GM12878 (cell line): ENCODE results near the gene ARHGAP44. TPM values are rescaled to one million over a fixed set of nuclear protein-coding genes. Genes with fewer than 3 reads are reported as not detected.

Experiments used
- ATAC-seq: fragments of 200-7000 bp; cut with Tn5 transposase; 3 replicates; pipeline ENCODE4 v1.9.1; 2020; ENCODE audit warnings: mild to moderate bottlenecking, moderate library complexity
- BruUV-seq: library from RNA; stranded (reverse); fragments of 400-500 nt; replicated peaks from 2 replicates; lab custom pipeline; 2021; lab: Mats Ljungman, UMichigan
- CTCF ChIA-PET: fragments of 300-600 bp; sonication (Branson Sonifier 250); formaldehyde crosslinking; extraction: SDS; loops from one replicate; lab custom pipeline; 2021; ENCODE audit warnings: inconsistent platforms; lab: Yijun Ruan, JAX
- POLR2A ChIA-PET: fragments of 350-600 bp; formaldehyde crosslinking; extraction: SDS; loops from one replicate; lab custom pipeline; 2021; ENCODE audit warnings: inconsistent platforms; lab: Charles Lee
- RAD21 ChIA-PET: fragments of 300-600 bp; sonication (Branson Sonifier 250); formaldehyde crosslinking; loops from one replicate; lab custom pipeline; 2023; ENCODE audit warnings: antibody characterized with exemption; ENCODE audit not compliant: unreplicated experiment; lab: Charles Lee
- SMC1A ChIA-PET: fragments of 300-600 bp; sonication (Branson Sonifier 250); formaldehyde crosslinking; loops from one replicate; lab custom pipeline; 2023; ENCODE audit not compliant: unreplicated experiment, uncharacterized antibody; lab: Charles Lee
- DNase-seq: peaks from one replicate; pipeline ENCODE4 v3.0.0-alpha.2; 2011; ENCODE audit warnings: low read depth, low spot score
- FAIRE-seq: peaks from 3 replicates; lab custom pipeline; 2011; peaks lifted over from hg19 to GRCh38; lab: Jason Lieb, UNC
- H2AFZ ChIP-seq: 2 replicates; pipeline ENCODE4 v1.6.0; 2011; ENCODE audit warnings: low read depth, low read length, control low read depth; ENCODE audit not compliant: control insufficient read depth
- H3K27ac ChIP-seq: 2 replicates; pipeline ENCODE4 v1.5.1; 2011; ENCODE audit warnings: control low read depth; ENCODE audit not compliant: control insufficient read depth, insufficient read depth
- H3K27me3 ChIP-seq, 2 experiments: replicated peaks in 1 of 2; 2 replicates each; pipeline versions ENCODE4 v1.6.0 to v1.6.1; 2011; ENCODE audit warnings: low read length in 1 of 2; ENCODE audit not compliant: control insufficient read depth in 2 of 2, insufficient read depth in 2 of 2
- H3K36me3 ChIP-seq, 2 experiments: 2 replicates each; pipeline ENCODE4 v1.5.1; 2011; ENCODE audit warnings: low read length in 1 of 2; ENCODE audit not compliant: control insufficient read depth in 2 of 2, insufficient read depth in 2 of 2
- H3K4me1 ChIP-seq: 2 replicates; pipeline ENCODE4 v1.6.1; 2011; ENCODE audit warnings: mild to moderate bottlenecking, low read length, moderate library complexity, mixed read lengths; ENCODE audit not compliant: control insufficient read depth, insufficient read depth
- H3K4me2 ChIP-seq: 2 replicates; pipeline ENCODE4 v1.6.0; 2011; ENCODE audit warnings: control low read depth; ENCODE audit not compliant: control insufficient read depth, insufficient read depth
- H3K4me3 ChIP-seq: fragments of 200-600 bp; sonication (generic); 2 replicates; pipeline ENCODE4 v1.5.1; 2016
- H3K79me2 ChIP-seq: 2 replicates; pipeline ENCODE4 v1.6.0; 2011; ENCODE audit warnings: low read length; ENCODE audit not compliant: control insufficient read depth, insufficient read depth
- H3K9ac ChIP-seq: 2 replicates; pipeline ENCODE4 v1.8.0; 2011; ENCODE audit warnings: low read length, control low read depth, mixed read lengths; ENCODE audit not compliant: control insufficient read depth, insufficient read depth
- H3K9me3 ChIP-seq: replicated peaks from 3 replicates; pipeline ENCODE4 v1.5.1; 2011; ENCODE audit warnings: mild to moderate bottlenecking, low read length; ENCODE audit not compliant: control insufficient read depth, insufficient read depth
- H4K20me1 ChIP-seq: 2 replicates; pipeline ENCODE4 v1.6.0; 2011; ENCODE audit not compliant: control insufficient read depth, insufficient read depth
- ATF3 ChIP-seq: IDR thresholded peaks from 2 replicates; pipeline ENCODE4 v1.6.1; 2011; ENCODE audit warnings: low read depth, mild to moderate bottlenecking, low read length, moderate library complexity, borderline replicate concordance; ENCODE audit errors: extremely low read depth
- BACH1 ChIP-seq: fragments of 450-650 bp; IDR thresholded peaks from 2 replicates; pipeline ENCODE4 v1.6.1; 2017; ENCODE audit warnings: mild to moderate bottlenecking, borderline replicate concordance
- BCL3 ChIP-seq: IDR thresholded peaks from 2 replicates; pipeline ENCODE4 v1.6.1; 2011; ENCODE audit warnings: borderline replicate concordance, low read depth, mild to moderate bottlenecking, moderate library complexity, low read length; ENCODE audit not compliant: insufficient read depth, poor library complexity, severe bottlenecking
- DPF2 ChIP-seq: fragments of 450-650 bp; IDR thresholded peaks from 2 replicates; pipeline ENCODE4 v1.6.1; 2017; ENCODE audit warnings: mild to moderate bottlenecking
- HCFC1 ChIP-seq: fragments of 150-350 bp; IDR thresholded peaks from 2 replicates; pipeline ENCODE4 v1.6.1; 2014; ENCODE audit warnings: low read length
- MEF2B ChIP-seq: fragments of 450-650 bp; IDR thresholded peaks from 2 replicates; pipeline ENCODE4 v1.6.1; 2018; ENCODE audit warnings: mild to moderate bottlenecking, moderate library complexity; ENCODE audit not compliant: partially characterized antibody, poor library complexity, severe bottlenecking
- MTA2 ChIP-seq: fragments of 450-650 bp; IDR thresholded peaks from 2 replicates; pipeline ENCODE4 v1.6.1; 2016; ENCODE audit warnings: low read depth, mild to moderate bottlenecking, moderate library complexity
- NFXL1 ChIP-seq: fragments of 450-650 bp; IDR thresholded peaks from 2 replicates; pipeline ENCODE4 v1.6.1; 2017; ENCODE audit warnings: antibody characterized with exemption, mild to moderate bottlenecking, borderline replicate concordance
- NR2C1 ChIP-seq: fragments of 450-650 bp; IDR thresholded peaks from 2 replicates; pipeline ENCODE4 v1.6.1; 2017; ENCODE audit warnings: antibody characterized with exemption, mild to moderate bottlenecking, moderate library complexity
- PBX3 ChIP-seq: IDR thresholded peaks from 2 replicates; pipeline ENCODE4 v1.6.1; 2011; ENCODE audit warnings: mild to moderate bottlenecking, low read depth, low read length, moderate library complexity; ENCODE audit not compliant: insufficient replicate concordance
- RELB ChIP-seq: fragments of 450-650 bp; IDR thresholded peaks from 2 replicates; pipeline ENCODE4 v1.6.1; 2017; ENCODE audit warnings: low read depth, mild to moderate bottlenecking, moderate library complexity
- SKIL ChIP-seq: fragments of 450-650 bp; IDR thresholded peaks from 2 replicates; pipeline ENCODE4 v1.6.1; 2017; ENCODE audit warnings: mild to moderate bottlenecking, low read depth, inconsistent platforms; ENCODE audit not compliant: poor library complexity, severe bottlenecking
- SP1 ChIP-seq: IDR thresholded peaks from one replicate; pipeline ENCODE4 v1.6.1; 2011; ENCODE audit warnings: low read depth, low read length
- TBL1XR1 ChIP-seq: IDR thresholded peaks from 2 replicates; pipeline ENCODE4 v1.6.1; 2012; ENCODE audit warnings: low read depth, low read length, improper control_type of control experiment
- YY1 ChIP-seq: IDR thresholded peaks from 2 replicates; pipeline ENCODE4 v1.6.1; 2011; ENCODE audit warnings: low read depth, mild to moderate bottlenecking, low read length
- ZNF207 ChIP-seq: fragments of 450-650 bp; IDR thresholded peaks from 2 replicates; pipeline ENCODE4 v1.6.1; 2014; ENCODE audit warnings: antibody characterized with exemption, mild to moderate bottlenecking, borderline replicate concordance
- WGBS: methylation state at CpG from one replicate; pipeline ENCODE4 v1.1.6; 2016; ENCODE audit warnings: low lambda C conversion rate; ENCODE audit not compliant: insufficient replicate concordance, insufficient coverage; ENCODE audit errors: missing lambda C conversion rate; 5-methylcytosine and 5-hydroxymethylcytosine counted together
- in situ Hi-C: fragments of 300-500 bp; cut with MboI; formaldehyde crosslinking; loops from 9 replicates; pipeline ENCODE4 v1.14.3; 2018; ENCODE audit warnings: mixed read lengths
- intact Hi-C: fragments of 100-400 bp; cut with micrococcal nuclease; formaldehyde crosslinking; loops from one replicate; pipeline ENCODE4 v1.14.2; 2022; ENCODE audit not compliant: unreplicated experiment
- polyA plus RNA-seq, 11 experiments: library from polyadenylated mRNA; depleted of rRNA in 4 of 11; unstranded in 6 of 11; stranded (reverse) in 5 of 11; fragments of >200 nt; fragmentation: Nextera tagmentation in 4 of 11; fragmentation: Illumina TruSeq in 1 of 11; extraction: Ambion mirVana in 4 of 11; extraction: Trizol in 1 of 11; gene quantifications; 1 replicate in 1 of 11; 2 replicates in 10 of 11; pipeline versions ENCODE4 v1.2.1 to v1.2.3, GENCODE V29; 2011 to 2016; ENCODE audit warnings: inconsistent platforms in 2 of 11, missing spikeins in 2 of 11, low read depth in 1 of 11
- total RNA-seq, 4 experiments: library from RNA; depleted of rRNA in 3 of 4; stranded (reverse); fragments of >200 nt in 3 of 4; fragmentation: Illumina TruSeq in 1 of 4; extraction: Trizol in 1 of 4; gene quantifications; 2 replicates each; pipeline versions ENCODE4 v1.2.1 to v1.2.3, GENCODE V29; 2013 to 2021

The ARHGAP44 gene
- total and polyA plus RNA-seq, 10 of the 15 experiments (the other 5 are each of a cell fraction or from before 2014, with no cell fraction given): 0.11 to 1.2 (median 0.48) TPM

GRCh38 chr17:12928736-12929135 lies 139.4 kb downstream of the ARHGAP44 start (continued):
- no peak for TF ChIP-seq BCL3
- TF ChIP-seq MEF2B: no peak
- no peak for TF ChIP-seq BACH1
- no peak for TF ChIP-seq DPF2

- no peaks in the 10 kb centered on the region for H3K79me2 ChIP-seq
- ChIA-PET CTCF (no interaction called here), SMC1A (no interaction called here), POLR2A (no interaction called here), RAD21 (no interaction called here)
- ATAC-seq: no peak
- H3K9ac ChIP-seq: no peak overlapping the region
- H3K27ac ChIP-seq: no peak overlapping the region
- BruUV-seq: no TSS peak
- H4K20me1 ChIP-seq: no peaks in the 10 kb centered on the region
- no peak for FAIRE-seq
- no peak for DNase-seq
- no peak overlapping the region for H3K4me3 ChIP-seq
- H2AFZ ChIP-seq: no peak overlapping the region
- intact Hi-C loops: no loop called here
- no peaks in the 10 kb centered on the region for H3K27me3 ChIP-seq
- 48% methylated on average over 3 of the region's 3 CpGs for whole genome bisulfite sequencing
- in situ Hi-C loops: no loop called here
- H3K36me3 ChIP-seq: no peaks in the 10 kb centered on the region
- no peaks in the 10 kb centered on the region for H3K9me3 ChIP-seq
- H3K4me1 ChIP-seq: no peaks in the 10 kb centered on the region
- no peak overlapping the region for H3K4me2 ChIP-seq
- TF ChIP-seq ATF3 (no peak), ZNF207 (no peak), SP1 (no peak), NFXL1 (no peak), MTA2 (no peak), TBL1XR1 (no peak), HCFC1 (no peak), YY1 (no peak), NR2C1 (no peak), PBX3 (no peak), SKIL (no peak), RELB (no peak), DPF2 (no peak)
These were observed 147.2 kb downstream of the ARHGAP44 start for GRCh38 chr17:12936501-12936900.
